ENCODE measurements around the gene SLC16A8. TPM values are rescaled to one million over a fixed set of nuclear protein-coding genes. Genes with fewer than 3 reads are reported as not detected.

The SLC16A8 gene
- total and polyA plus RNA-seq, 2 of the 13 experiments (the other 11 are each of a cell fraction or from before 2014, with no cell fraction given) = not detected

- TF ChIP-seq, protein P1, sequence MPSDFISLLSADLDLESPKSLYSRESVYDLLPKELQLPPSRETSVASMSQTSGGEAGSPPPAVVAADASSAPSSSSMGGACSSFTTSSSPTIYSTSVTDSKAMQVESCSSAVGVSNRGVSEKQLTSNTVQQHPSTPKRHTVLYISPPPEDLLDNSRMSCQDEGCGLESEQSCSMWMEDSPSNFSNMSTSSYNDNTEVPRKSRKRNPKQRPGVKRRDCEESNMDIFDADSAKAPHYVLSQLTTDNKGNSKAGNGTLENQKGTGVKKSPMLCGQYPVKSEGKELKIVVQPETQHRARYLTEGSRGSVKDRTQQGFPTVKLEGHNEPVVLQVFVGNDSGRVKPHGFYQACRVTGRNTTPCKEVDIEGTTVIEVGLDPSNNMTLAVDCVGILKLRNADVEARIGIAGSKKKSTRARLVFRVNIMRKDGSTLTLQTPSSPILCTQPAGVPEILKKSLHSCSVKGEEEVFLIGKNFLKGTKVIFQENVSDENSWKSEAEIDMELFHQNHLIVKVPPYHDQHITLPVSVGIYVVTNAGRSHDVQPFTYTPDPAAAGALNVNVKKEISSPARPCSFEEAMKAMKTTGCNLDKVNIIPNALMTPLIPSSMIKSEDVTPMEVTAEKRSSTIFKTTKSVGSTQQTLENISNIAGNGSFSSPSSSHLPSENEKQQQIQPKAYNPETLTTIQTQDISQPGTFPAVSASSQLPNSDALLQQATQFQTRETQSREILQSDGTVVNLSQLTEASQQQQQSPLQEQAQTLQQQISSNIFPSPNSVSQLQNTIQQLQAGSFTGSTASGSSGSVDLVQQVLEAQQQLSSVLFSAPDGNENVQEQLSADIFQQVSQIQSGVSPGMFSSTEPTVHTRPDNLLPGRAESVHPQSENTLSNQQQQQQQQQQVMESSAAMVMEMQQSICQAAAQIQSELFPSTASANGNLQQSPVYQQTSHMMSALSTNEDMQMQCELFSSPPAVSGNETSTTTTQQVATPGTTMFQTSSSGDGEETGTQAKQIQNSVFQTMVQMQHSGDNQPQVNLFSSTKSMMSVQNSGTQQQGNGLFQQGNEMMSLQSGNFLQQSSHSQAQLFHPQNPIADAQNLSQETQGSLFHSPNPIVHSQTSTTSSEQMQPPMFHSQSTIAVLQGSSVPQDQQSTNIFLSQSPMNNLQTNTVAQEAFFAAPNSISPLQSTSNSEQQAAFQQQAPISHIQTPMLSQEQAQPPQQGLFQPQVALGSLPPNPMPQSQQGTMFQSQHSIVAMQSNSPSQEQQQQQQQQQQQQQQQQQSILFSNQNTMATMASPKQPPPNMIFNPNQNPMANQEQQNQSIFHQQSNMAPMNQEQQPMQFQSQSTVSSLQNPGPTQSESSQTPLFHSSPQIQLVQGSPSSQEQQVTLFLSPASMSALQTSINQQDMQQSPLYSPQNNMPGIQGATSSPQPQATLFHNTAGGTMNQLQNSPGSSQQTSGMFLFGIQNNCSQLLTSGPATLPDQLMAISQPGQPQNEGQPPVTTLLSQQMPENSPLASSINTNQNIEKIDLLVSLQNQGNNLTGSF (CRISPR knock-in tag; IDR thresholded peaks at IDR 0.05) = no peak
- peak; percentile 24; the same call in 1 of the 2 replicates for TF ChIP-seq NRL (CRISPR knock-in tag; IDR thresholded peaks at IDR 0.05; ENCODE audit: borderline replicate concordance)
- TF ChIP-seq ZMYM4 (CRISPR knock-in tag; IDR thresholded peaks at IDR 0.05) = 0 out of 2 replicates have a peak, but pooled peaks have one; percentile 47
- no peak for TF ChIP-seq ZNF737 (CRISPR knock-in tag; IDR thresholded peaks at IDR 0.05; ENCODE audit: borderline replicate concordance)
- TF ChIP-seq FOXO1 (CRISPR knock-in tag; IDR thresholded peaks at IDR 0.05) = no peak; the same call in 1 of the 2 replicates
- no peak for TF ChIP-seq THAP8 (CRISPR knock-in tag; IDR thresholded peaks at IDR 0.05; ENCODE audit: borderline replicate concordance)
- peak; percentile 38; the same call in 1 of the 2 replicates for TF ChIP-seq ZBTB38 (CRISPR knock-in tag; IDR thresholded peaks at IDR 0.05)
- TF ChIP-seq, protein P2, sequence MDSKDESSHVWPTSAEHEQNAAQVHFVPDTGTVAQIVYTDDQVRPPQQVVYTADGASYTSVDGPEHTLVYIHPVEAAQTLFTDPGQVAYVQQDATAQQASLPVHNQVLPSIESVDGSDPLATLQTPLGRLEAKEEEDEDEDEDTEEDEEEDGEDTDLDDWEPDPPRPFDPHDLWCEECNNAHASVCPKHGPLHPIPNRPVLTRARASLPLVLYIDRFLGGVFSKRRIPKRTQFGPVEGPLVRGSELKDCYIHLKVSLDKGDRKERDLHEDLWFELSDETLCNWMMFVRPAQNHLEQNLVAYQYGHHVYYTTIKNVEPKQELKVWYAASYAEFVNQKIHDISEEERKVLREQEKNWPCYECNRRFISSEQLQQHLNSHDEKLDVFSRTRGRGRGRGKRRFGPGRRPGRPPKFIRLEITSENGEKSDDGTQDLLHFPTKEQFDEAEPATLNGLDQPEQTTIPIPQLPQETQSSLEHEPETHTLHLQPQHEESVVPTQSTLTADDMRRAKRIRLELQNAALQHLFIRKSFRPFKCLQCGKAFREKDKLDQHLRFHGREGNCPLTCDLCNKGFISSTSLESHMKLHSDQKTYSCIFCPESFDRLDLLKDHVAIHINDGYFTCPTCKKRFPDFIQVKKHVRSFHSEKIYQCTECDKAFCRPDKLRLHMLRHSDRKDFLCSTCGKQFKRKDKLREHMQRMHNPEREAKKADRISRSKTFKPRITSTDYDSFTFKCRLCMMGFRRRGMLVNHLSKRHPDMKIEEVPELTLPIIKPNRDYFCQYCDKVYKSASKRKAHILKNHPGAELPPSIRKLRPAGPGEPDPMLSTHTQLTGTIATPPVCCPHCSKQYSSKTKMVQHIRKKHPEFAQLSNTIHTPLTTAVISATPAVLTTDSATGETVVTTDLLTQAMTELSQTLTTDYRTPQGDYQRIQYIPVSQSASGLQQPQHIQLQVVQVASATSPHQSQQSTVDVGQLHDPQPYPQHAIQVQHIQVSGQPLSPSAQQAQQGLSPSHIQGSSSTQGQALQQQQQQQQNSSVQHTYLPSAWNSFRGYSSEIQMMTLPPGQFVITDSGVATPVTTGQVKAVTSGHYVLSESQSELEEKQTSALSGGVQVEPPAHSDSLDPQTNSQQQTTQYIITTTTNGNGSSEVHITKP (CRISPR knock-in tag; IDR thresholded peaks at IDR 0.05; ENCODE audit: low read depth) = peak; percentile 59; the same call in 1 of the 2 replicates
- TF ChIP-seq CTCF (CRISPR knock-in tag; IDR thresholded peaks at IDR 0.05) = peak; percentile 100
Measured at GRCh38 chr22:38051900-38052862, 31.8 kb downstream of the SLC16A8 start (continued).
